Occipital lobe (tissue), 2 donors: ENCODE results near the gene YEATS4. TPM values are rescaled to one million over a fixed set of nuclear protein-coding genes. Genes with fewer than 3 reads are reported as not detected.
A peak's percentile ranks its signal among the peaks of the same experiment; 100 is the strongest.
"Not testable (repeated sequence)": the region's sequence is repeated elsewhere in the genome, so short reads cannot be mapped to it uniquely, and the experiment has no call there.

Experiments used
- DNase-seq: peaks from one replicate; lab custom pipeline; 2025; lab: John Stamatoyannopoulos, UW
- total RNA-seq: library from RNA; depleted of rRNA; stranded (reverse); fragments of >200 nt; gene quantifications from one replicate; pipeline ENCODE4 v1.2.3, GENCODE V29; 2014

The YEATS4 gene
- 31.5 TPM for total RNA-seq

DNA sequence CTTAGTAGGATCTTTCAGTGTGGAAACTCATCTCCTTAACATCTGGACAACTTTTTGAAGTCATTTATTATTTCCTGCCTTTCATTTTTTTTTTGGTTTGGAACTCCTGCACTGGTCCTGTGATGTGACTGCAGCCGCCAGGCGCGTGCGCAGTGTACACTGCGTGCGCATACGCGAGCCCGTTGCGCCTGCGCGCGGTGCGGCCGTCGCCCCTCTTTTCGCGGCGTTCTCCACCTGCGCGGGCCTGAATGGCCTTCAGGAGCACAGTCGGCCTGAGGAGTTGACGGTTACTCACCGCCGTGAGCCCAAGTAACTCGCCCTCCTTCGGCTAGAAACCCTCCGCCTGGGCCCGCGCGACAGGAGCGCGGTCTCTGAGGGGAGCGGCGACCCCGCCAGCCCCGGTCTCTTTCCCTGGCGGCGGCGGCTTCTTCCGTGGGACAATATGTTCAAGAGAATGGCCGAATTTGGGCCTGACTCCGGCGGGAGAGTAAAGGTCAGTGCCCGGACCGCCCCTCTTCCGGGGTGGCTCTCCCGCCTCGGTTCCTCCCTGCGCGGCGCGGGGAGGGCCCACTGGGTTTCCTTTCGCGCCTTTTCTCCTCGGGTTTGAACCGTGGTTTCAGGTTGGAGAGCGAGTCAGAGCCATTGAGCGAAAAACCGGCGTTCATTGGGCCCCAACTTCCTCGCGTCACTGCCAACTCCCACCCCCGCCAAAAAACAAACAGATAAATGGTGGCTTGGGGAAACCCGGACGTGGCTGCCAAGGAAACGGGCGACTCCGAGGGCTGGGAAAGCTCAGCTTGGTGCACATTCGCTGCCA is at the start of gene YEATS4:
Gene YEATS4 (plus strand): TSS at position 213 of the 817 bp plus-strand sequence. CDS start 230 bp downstream, at position 443.
- DNase-seq: peak; percentile 73

GRCh38 chr12:69313209-69313608 is 46.3 kb upstream of the YEATS4 start:
- no peak for DNase-seq

DNA sequence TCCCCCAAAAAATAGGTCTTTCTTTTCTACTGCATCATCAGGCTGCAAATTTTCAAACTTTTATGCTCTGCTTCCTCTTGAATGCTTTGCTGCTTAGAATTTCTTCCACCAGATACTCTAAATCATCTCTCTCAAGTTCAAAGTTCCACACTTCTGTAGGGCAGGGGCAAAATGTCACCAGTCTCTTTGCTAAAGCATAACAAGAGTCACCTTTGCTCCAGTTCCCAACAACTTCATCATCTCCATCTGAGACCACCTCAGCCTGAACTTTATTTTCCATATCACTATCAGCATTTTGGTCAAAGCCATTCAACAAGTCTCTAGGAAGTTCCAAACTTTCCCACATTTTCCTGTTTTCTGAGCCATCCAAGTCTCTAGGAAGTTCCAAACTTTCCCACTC is 42.8 kb upstream of the YEATS4 start:
- not testable (repeated sequence) for DNase-seq

DNA sequence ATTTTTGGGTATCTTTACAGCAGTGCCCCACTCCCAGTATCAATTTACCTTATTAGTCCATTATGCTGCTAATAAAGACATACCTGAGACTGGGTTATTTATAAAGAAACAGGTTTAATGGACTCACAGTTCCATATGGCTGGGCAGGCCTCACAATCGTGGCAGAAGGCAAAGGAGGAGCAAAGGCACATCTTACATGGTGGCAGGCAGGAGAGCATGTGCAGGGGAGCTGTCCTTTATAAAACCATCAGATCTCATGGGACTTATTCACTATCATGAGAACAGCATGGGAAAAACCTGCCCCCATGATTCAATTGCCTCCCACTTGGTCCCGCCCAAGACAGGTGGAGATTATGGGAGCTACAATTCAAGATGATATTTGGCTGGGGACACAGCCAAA is 42.3 kb upstream of the YEATS4 start:
- DNase-seq: not testable (repeated sequence)

- DNase-seq: no peak
Observed at GRCh38 chr12:69318225-69318624, 41.3 kb upstream of the YEATS4 start.

DNA sequence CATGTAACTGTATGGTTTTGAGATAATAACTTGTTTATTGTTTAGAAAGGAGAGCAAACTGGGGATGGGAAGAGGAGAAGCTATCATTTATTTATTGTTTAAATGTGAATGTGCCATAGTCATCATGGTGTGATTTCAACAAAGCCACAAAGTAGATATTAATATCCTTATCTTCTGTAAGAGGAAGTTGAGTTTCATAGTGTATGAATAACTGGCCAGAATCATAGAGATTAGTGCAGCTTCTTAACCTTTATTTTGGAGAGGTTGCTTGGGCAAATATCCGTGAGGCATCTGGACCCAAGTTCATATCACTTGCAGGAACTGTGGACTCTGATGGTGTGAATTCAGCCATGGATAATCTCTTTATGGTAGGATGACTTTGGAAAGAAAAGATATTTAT is 38.2 kb upstream of the YEATS4 start:
- no peak for DNase-seq

DNA sequence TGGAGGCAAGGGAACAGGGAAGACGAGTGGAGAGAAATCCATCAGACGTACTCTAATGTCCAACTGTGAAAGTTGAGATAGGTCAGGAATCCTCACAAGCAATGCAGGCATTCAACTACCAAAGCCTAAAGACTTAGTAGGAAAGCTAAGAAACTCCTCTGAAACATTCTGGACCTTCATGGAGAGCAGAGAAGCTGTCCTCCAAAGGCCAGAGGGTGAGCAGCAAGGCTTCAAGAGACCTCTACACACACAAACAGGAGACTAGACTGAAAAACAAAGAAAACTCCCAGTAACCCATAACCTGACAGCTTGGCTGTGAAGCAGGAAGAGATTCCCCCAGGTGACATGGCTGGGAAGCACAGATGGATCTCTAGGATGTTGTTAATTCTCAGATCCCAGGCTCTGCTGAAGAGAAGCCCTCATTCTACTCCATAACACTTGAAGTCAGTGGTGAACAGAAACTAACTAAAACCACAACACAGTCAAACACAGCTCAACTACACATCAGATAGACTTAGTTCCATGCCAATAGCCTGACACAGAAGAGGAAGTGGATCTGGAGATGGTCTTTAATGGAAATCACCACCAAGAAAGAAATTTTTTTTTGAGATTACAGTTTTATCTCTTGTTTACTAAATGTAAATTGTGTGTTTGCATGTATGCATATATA is 34.6 kb upstream of the YEATS4 start:
- DNase-seq: no peak

GRCh38 chr12:69328426-69328825 is 31.1 kb upstream of the YEATS4 start:
- no peak for DNase-seq

GRCh38 chr12:69329669-69330428 is 29.7 kb upstream of the YEATS4 start:
- no peak for DNase-seq

DNA sequence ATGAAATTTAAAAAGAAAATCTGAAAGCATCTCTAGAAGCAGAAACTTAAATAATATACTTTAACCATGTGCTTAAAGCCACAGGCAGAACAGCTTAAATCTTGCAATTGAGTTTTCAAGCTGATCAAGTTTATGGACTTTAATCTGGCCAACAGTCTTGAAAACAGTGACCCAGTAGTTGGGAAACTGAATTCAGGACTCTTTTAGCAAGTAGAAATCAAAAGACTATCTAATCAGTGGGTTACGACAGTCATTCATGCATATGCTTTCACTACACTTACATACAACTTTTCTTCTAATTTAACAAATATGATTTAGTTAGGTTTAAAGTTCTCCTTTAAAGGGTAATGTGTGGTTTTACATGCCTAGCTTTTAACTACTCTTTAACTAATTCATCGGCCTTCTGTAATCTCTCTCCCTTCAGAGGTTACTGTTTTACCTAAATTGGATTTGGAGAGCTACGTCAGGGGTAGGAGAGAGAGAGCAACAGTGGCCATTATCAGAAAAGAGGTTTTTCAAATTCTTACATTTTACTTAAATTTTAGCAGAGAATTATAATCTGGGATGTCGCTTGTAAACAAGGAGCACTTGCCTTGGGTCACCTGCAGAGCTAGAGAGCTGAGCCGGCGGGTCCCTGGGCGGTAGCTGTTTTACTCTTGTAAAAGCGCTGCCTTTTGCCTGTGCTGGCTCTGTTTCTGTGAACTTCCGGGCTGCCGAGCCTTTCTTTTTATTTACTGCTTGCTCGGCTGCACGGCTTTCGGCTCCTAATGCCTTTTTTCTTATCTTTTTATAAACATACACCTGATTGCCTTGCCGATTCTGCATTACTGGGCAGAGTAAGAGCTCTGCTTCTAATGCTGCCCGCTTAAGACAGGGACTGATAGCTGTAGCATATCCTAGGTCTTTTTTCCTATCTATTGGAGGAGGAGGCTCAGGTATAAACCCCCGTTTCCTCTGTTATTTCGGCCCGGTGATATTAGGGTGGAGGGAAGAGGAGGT is 28.8 kb upstream of the YEATS4 start:
- DNase-seq: no peak

- DNase-seq: no peak
Observed at GRCh38 chr12:69331519-69331908, 28.0 kb upstream of the YEATS4 start.

DNA sequence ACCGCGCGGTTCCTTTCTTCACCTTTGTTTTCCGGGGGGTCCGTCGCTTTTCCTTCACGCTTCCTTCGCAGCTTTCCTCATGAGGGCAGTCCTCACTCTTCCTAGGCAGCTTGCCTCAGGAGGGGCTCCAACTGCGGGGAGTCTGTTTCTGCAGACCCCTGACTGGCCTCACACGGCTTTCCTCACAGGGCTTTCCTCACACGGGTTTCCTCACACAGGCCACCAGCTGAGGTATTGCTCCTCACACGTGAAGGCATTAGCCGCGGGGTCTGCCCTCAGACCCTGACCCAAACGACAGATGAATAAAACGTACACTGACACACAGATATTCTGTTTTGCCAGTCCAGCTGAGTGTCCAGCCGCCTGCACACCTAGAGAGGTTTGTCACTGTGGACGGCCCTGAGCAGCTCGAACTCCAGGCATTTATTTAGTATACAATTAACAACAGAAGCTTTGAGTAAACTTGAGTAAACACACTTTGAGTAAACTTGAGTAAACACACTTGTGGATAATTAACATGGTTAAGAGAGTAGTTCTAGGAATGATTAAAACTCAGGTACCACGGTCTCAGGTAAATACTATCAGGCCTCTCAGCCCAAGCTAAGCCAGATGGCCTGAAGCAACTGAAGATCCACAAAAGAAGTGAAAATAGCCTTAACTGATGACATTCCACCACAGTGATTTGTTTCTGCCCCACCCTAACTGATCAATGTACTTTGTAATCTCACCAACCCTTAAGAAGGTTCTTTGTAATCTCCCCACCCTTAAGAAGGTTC is 27.4 kb upstream of the YEATS4 start:
- DNase-seq: no peak

GRCh38 chr12:69332815-69333358 is 26.7 kb upstream of the YEATS4 start:
- DNase-seq: no peak

DNA sequence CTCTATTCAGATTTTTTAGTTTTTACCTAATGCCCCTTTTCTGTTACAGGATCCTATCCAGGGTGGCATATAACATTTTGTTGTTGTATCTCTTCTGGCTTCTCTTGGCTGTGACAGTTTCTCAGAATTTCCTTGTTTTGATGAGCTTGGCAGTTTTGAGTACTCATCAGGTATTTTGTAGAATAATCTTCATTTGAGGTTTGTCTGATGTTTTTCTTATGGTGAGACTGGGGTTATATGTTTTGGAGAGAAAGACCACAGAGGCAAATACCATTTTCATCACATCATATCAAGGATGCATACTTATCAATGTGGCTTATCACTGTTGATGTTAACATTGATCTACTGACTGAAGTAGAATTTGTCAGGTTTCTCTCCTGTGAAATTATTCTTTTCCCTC is 25.4 kb upstream of the YEATS4 start:
- no peak for DNase-seq

GRCh38 chr12:69337311-69338090 is 22.0 kb upstream of the YEATS4 start:
- DNase-seq: no peak

DNA sequence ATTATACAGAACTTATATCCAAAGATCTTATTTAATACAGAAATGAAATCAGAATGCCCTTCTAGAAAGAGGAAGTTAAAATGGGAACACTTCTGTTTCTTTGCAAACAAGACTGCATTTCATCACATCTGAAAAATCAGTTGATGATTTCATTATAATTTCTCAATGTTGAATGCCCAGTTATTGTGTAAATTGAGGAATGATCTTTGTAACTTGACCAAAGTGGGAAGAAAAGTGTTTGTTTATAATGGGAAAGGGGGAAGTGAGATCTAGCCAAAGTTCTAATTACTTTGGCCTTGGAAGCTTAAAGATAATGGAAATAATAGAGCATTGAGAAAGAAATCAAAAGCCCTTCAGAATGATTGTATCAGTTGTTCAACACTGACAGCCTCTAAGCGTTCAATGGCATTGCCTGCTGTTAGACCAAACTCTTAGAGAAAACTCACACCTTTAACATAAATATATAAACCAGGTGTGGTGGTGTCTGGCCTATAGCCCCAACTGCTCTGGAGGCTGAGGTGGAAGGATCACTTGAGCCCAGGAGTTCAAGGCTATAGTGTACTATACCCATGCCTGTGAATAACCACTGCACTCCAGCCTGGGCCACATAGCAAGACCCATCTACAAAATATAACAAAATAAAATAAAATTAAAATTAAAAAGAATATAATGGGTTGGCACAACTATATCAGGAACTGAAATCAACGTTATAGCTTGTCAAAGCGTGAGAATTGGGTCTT is 21.3 kb upstream of the YEATS4 start:
- DNase-seq: no peak

DNA sequence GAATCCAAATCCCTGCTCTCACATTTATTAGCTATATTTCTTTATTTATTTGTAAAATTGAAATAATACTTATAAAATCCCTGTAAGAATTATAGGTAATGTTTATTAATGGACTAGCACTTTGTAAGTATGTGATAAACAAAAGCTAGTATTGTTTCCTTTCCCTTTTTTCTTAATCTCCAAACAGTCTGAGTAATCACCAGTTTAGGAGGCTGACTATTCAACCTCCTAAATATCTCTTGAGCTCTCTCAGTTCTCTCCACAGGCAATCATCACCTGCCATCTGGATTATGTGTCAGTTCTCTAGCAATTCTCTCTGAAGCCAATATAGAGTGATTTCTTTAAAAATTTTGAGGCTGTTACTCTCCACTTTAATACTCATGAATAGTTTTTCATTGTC is 20.6 kb upstream of the YEATS4 start:
- no peak for DNase-seq

DNA sequence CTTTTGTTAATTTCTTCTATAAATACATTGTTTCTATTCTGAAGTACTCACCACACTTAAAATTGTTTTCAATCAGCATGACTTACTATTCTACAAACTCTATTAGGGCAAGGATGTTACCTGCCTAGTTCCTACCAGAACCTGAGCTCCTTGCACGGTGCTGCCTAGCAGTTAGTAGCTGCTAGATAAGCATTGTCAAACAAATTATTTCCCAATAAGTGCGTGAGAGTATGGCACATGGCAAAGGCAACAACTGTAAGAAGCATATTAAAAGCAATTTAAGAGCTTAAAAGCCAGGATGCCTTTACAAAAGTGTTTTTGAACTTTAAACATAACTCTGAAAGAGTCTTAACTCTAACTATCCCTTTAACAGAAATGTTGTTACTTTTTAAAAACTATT is 19.5 kb upstream of the YEATS4 start:
- DNase-seq: no peak
